SH-SY5Y (cell line): Measurements from ENCODE around the gene MMP17.

Source experiments
- GATA2 ChIP-seq: IDR thresholded peaks from 2 replicates; pipeline ENCODE4 v1.6.1; 2011; ENCODE audit warnings: mild to moderate bottlenecking, low read depth, low read length
- GATA3 ChIP-seq: IDR thresholded peaks from 2 replicates; pipeline ENCODE4 v1.6.1; 2011; ENCODE audit warnings: low read depth, mild to moderate bottlenecking, low read length, moderate library complexity

Gene MMP17

GRCh38 chr12:131795690-131796410, 32.3 kb upstream of the MMP17 start:
- TF ChIP-seq GATA2 (no peak), GATA3 (no peak)

DNA sequence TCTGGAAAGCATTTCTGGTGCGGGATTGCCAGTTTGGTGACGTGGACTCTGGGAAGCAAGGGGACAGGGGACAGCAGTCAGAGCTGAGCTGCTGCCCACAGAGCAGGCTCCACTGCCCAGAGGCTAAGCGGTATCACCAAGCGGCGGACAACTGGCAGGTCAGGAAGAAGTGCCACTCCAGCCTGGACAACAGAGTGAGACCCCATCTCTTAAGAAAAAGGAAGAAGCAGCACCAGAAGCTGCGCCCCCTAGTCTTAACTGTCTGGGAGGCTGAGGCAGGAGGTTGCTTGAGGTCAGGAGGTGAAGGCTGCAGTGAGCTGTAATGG, 31.8 kb upstream of the MMP17 start:
- TF ChIP-seq GATA2 = no peak
- no peak for TF ChIP-seq GATA3

DNA sequence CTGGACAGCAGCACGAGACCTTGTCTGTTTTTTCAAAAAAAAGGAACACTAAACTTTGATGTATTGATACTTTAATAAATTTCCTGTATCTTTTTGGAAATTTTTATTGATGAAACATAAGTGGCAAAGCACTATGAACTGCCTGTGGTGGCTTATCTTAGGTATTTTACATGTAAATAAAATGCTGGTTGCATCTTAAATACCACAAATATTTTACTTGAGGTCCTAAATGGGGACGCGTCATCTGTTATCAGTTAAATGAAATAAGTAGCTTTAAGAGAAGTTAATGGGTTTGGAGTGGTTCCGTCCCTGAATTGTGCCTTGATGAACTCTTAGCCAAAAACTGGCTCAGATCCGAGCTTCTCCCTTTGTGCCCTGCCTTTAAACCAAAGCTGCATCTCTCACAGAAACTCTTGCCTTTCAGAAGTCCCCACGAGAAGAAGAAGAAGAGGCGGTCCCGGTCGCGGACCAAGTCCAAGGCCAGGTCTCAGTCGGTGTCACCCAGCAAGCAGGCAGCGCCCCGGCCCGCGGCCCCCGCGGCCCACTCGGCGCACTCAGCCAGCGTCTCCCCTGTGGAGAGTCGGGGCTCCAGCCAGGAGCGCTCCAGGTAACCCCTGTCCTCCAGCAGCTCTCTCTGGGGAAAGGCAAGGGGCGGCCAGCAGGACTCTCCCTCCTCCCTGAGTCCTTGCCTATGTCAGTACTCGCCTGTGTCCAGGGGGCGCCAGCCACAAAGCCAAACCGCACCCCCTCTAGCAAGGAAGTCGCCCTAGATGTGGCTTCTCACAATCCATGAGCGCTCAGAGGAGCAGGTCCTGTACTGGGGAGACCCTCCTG, 31.2 kb upstream of the MMP17 start:
- no peak for TF ChIP-seq GATA2
- no peak for TF ChIP-seq GATA3

GRCh38 chr12:131797588-131797934, 30.6 kb upstream of the MMP17 start:
- TF ChIP-seq GATA2 (no peak), GATA3 (no peak)

- TF ChIP-seq GATA3 (no peak), GATA2 (no peak)
Observed at GRCh38 chr12:131799195-131799594, 29.0 kb upstream of the MMP17 start.

GRCh38 chr12:131799828-131800593, 28.2 kb upstream of the MMP17 start:
- TF ChIP-seq GATA3 = no peak
- no peak for TF ChIP-seq GATA2

GRCh38 chr12:131800594-131801135, 27.5 kb upstream of the MMP17 start:
- TF ChIP-seq GATA3 (no peak), GATA2 (no peak)

DNA sequence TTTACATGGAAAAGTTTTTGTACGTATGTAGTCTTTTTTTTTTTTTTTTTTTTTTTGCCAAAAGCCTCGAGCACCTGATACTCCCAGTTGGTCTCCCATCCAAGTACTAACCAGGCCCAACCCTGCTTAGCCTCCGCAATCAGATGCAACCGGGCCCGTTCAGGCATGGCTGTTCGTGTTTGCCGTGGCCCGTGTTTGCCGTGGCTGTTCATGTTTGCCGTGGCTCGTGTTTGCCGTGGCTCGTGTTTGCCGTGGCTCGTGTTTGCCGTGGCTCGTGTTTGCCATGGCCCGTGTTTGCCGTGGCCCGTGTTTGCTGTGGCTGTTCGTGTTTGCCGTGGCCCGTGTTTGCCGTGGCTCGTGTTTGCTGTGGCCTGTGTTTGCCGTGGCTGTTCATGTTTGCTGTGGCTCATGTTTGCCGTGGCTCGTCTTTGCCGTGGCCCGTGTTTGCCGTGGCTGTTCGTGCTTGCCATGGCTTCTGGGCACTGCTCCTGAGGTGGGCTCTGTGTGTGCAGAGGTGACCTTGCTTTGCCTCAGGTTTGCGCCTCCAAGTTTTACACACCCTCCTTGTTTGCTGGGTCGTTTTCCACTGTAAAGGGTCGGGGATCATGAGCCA, 26.8 kb upstream of the MMP17 start:
- TF ChIP-seq GATA2 (no peak), GATA3 (no peak)

GRCh38 chr12:131803961-131804521, 24.2 kb upstream of the MMP17 start:
- TF ChIP-seq GATA3 = no peak
- TF ChIP-seq GATA2 = no peak

DNA sequence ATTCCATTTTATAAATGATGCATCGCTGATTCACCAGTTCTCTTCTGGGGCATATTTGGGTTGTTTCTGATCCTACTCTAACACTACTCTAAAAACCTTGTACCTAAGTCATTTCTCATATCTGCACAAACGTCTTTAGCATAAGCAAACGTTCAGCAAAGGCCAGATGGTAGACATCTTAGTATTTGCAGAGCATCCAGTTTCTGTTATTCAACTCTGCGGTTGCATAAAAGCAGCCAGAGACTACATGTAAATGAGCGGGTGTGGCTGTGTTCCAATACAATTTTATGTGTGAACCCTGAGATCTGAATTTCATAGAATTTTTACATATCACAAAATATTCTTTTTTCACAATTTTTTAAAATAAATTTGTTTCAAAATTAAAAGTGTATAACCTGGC, 22.8 kb upstream of the MMP17 start:
- TF ChIP-seq GATA3 (no peak), GATA2 (no peak)

DNA sequence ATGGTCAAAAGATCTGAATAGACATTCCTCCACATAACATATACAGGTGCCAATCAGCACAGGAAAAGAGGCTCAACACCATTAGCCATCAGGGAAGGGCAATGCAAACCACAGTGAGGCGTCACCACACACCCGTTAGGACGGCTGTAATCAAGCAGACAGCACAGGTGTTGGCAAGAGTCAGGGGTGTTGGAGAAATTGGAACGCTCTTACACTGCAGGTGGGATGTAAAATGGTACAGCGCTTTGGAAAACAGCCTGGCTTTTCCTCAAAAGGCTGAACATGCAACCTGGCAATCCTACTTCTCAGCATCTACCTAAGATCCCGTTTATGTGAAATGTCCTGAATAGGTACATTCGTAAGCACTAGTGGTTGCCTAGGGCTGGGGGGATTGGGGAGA, 21.5 kb upstream of the MMP17 start:
- TF ChIP-seq GATA3 (no peak), GATA2 (no peak)

DNA sequence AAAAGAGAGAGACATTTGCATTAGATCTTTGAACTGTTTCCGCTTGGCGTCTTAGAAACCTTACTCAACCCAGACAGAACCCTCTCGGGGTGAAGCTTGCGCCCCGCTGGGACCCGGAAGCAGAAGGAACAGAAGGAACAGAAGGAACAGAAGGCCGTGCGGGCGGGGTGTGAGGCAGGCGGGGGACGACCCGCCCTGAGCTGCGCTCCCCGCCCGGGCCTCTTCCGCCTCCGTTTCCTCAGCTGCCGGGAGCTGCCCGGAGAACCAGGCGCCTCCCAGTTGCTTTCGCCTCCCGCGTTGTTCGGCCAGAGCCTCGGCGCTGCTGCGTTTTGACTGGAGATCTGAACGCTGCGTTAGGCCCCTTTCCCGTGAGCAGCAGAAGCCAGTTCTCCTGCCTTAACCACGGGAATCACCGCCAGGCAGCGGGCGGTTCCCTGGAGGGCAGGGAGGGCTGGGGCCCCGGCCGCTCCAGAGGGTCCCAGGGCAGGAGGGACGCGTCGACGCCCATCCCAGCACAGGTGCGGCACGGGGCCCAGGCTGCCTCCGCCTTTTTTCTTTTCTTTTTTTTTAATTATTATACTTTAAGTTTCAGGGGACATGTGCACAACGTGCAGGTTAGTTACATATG, 19.3 kb upstream of the MMP17 start:
- TF ChIP-seq GATA3 = no peak
- TF ChIP-seq GATA2 = no peak

DNA sequence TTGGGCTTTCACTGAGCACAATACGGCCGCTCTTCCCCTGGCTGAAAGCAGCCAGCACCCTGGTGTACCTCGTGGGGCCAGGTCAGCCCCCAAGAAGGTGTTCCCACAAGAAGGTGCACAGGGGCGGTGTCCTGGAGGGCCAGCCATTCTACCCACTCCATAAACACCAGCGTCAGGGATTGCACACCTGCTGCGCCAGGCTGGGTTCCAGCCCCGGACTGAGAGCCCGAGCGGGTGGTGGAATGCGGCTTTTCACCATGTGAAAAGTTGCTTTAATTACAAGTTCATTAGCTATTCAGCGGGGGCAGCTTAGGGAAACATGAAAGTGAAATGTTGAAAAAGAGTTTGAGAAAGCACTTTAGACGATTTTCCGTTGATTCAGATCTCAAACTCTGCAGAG, 17.5 kb upstream of the MMP17 start:
- TF ChIP-seq GATA2 = no peak
- TF ChIP-seq GATA3 = no peak

DNA sequence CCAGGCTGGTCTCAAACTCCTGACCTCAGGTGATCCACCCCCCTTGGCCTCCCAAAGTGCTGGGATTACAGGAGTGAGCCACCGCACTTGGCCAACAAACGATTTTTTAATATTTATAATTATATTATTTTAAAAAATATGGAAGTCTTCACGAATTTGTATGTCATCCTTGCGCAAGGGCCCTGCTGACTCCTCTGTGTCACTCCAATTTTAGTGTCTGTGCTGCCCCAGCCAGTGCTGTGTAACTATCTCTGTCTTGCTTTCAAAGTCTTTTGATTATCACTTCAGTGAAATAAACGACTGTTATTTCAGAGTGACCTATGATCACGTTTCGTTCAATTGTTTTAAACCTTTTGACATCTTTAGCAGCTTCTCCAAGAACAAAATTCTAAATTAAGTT, 13.1 kb upstream of the MMP17 start:
- TF ChIP-seq GATA3 (no peak), GATA2 (no peak)
